Left renal cortex interstitium (tissue), 4 donors: ENCODE results near the gene IZUMO2. TPM values are rescaled to one million over a fixed set of nuclear protein-coding genes. Genes with fewer than 3 reads are reported as not detected.

ENCODE experiments used
- DNase-seq, 4 donors: peaks; one replicate each; pipeline ENCODE4 v3.0.0-alpha.2; 2013; ENCODE audit warnings: low read depth in 4 of 4, low spot score in 2 of 4, missing footprints in 1 of 4
- polyA plus RNA-seq, 4 donors: library from polyadenylated mRNA; unstranded; fragments of 120-200 nt; gene quantifications; one replicate each; pipeline ENCODE4 v1.2.1, GENCODE V29; 2013; ENCODE audit not compliant: insufficient read length in 4 of 4

IZUMO2 gene
- under 1 TPM; 0.16 to 0.57 (median 0.23) TPM for polyA plus RNA-seq

DNA sequence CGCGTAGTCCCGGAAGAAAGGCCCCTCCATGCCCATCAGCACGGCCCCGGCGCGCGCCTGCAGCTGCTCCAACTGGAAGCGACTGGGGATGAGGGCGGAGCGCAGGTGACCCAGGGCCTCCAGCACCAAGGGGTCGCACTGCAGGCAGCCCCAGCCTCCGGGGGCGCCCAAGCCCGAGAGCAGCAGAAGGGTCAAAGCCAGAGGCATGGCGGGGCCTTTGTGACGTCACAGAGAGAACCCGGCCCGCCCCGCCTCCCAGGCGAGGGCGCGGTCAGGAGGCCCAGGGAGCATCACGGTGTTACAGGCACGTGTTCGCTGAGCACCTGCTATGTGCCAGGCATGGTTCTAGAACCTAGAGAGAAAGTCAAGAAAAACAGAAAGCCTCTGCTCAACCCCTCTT lies at the start of gene IZUMO2:
TSS of gene IZUMO2 (minus strand) at position 294 of the 400 bp plus-strand sequence. CDS start at position 207, 87 bp downstream.
- DNase-seq = no peak

DNA sequence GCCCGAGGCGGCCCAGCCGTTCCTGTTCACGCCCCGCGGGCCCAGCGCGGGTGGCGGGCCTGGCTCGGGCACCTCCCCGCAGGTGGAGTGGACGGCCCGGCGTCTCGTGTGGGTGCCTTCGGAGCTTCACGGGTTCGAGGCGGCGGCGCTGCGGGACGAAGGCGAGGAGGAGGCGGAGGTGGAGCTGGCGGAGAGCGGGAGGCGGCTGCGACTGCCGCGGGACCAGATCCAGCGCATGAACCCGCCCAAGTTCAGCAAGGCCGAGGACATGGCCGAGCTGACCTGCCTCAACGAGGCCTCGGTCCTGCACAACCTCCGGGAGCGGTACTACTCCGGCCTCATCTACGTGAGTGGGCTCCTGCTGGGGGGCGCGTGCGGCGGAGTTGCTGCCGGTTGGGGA lies 47.3 kb upstream of the IZUMO2 start:
- DNase-seq = no peak

DNA sequence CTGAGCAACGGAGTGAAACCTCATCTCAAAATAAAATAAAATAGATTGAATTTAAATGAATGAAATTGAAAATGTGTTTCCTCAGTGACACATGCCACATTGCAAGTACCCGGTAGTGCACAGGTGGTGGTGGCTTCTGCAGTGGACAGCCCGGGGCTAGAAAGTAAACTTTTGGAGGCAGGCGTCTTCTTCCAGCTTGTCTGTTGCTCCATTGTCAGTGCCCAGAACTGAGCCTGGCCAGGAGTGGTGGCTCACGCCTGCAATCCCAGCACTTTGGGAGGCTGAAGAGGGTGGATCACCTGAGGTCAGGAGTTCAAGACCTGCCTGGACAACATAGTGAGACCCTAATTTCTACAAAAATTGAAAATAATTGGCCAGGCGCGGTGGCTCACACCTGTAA lies 46.0 kb upstream of the IZUMO2 start:
- DNase-seq = no peak

DNA sequence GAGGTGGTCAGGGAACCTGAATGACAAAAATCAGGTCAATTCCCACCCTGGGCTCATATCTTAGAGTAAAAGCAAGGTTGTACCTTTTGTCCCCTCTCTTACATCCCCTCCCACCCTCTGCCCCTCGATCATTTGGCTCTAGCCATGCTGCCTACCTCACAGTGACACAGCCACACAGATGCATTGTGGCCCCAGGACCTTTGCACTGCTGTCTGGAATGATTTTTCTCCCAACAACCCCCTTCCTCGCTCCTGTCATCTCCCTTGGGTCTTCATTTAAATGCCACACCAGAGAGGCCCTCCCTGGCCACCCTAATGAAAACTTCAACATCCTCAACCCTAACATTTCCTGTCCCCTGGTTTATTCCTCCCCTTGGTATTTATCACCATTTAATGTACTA lies 44.6 kb upstream of the IZUMO2 start:
- DNase-seq = no peak

DNA sequence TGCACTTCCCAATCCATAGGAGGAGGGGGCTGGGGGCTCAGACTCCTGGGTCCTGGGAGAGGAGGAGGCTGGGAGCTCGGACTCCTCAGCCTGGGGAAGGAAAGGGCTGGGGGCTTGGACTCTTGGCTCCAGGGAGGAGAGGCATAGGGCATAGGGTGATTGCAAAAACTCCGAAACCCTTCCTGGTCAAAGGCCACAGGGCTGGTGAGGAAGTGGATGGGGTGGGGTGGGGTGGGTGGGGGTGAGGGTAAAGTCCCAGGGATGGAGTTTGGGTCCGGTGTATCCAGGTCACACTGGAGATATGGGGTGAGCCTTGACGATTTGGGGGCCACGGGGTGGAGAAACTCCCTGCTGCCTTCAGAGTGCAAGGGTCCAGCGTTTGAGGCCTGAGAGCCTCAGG lies 43.1 kb upstream of the IZUMO2 start:
- no peak for DNase-seq

DNA sequence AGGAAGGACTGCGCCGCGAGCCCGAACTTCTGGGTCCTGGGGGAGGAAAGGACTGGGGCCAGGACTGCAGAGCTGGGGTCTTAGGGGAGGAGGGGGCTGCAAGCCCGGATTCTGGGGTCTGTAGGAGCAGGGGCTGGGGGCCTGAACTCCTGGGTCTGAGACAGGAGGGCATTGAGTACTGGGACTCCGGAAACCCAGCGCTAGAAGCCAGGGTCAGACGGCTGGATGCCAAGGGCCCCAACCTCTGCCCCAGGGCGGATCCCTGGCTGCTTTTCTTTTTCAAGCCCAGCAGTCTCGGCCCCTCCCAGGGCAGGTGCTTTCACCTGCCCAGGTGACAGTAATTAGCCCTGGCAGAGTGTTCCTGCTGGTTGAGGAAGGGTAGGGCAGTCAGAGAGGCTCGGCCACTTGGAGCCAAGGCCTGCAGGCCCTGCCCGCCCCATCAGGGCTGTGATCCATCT lies 42.6 kb upstream of the IZUMO2 start:
- no peak for DNase-seq

DNA sequence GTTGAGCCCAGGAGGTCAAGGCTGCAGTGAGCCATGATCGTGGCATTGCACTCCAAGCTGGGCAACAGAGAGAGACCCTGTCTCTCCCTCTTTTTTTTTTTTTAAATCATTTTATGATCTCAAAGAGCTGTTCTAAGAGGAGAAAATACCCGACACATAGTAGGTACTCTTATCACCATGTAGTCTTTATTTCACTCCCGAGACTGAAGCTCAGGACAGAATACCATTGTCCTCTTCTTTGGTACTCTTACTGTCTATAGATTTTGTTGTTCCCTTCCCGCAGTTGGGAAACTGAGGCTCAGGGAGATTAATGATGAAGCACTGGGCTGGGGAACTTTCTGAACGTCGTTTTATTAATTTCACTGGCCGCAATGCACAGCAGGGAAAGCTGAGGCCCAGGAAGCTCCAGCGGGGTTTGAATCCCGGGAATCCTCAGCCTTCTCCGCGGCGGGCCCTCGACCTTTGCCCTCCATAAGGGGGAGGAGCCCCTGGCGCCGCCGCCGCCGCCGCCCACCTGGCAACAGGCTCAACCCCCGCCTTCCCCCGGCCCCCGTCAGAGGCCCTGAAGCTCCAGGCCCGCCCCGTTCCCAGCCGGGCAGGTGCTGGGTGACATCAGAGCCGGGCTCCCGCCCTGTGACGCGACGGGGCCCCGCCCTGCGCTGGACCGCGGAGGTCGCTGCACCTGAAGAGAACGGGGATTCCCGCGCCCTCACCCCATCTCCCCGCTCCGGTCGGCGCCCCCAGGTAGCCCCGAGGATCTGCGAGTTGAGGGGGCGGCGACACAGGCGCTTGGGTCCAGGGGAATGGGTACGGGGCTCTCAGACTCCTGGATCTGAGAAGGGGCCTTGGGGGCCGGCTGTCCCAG lies 42.0 kb upstream of the IZUMO2 start:
- peak in 1 of 4 donors; percentile 43 for DNase-seq

DNA sequence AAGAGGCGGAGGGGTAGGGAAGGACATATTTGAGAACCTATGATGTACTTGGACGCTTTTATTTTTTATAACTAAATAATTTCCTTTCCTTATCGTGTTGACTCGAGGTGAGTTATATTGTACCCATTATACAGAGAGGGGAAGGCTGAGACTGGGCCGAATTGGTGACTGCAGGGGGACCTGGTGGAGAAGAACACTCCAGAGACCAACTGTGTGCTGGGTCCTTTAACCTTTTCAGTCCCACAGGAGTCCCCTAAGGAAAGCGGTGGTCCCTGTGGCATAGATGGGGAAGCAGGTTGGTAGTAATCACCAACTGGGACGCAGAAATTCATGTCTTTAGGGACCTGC lies 41.0 kb upstream of the IZUMO2 start:
- no peak for DNase-seq

DNA sequence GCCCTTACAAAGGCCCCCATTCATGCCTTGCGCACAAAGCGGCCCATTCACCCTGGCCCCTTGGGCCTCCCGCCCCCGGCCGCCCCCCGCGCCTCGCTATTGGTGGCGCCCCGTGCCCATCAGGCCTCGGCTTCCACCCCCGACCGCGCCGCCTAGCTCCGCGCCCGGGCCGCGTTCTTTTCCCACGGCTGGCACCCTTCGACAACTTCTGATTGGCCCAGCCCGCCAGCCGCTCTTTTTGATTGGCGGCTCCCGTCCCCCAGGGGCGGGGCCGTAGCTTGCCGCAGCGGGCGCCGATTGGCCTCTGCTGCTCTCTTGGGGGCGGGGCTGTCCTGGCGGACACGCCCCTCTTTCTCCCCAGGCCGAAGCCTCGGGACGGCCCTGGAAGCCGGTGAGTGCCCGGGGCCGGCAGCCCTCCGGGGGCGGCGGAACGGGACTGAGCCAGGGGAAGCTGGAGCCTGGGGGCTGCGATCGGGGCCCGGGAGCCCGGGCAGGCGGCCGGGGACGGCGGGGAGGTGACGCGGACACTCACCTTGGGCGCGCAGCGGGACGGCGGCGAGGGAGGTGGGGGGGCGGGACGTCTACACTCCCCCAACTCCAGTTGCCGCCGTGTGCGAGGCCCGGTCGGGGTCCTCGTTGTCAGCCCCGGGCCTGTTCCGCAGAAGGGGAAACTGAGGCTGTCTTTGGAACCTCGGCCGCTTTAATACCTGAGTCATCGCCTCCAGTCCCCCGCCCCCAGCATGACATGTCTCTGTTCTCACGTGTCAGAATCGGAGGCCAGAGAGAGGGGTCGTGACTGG lies 40.4 kb upstream of the IZUMO2 start, which contains the start of gene MYH14:
TSS of gene MYH14 (plus strand) at position 342 of the 800 bp plus-strand sequence. CDS start 6,744 bp downstream, outside the sequence.
- peak in 2 of 4 donors; percentile 72 to 80 for DNase-seq

DNA sequence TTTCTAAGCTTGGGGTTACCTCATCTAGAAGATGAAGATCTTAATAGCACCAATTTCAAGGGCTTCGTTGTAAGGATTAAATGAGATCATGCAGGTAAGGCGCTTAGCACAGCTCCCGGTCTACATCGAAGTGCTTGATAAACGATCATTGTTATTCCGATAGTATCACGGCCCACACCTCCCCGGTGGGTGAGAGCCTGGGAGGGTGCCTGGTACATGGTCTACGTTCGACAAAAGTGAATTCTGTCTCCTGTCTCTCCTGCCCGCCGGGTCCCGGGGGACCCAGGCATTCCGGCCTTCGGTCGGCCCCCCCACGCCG lies 39.8 kb upstream of the IZUMO2 start:
- no peak for DNase-seq

DNA sequence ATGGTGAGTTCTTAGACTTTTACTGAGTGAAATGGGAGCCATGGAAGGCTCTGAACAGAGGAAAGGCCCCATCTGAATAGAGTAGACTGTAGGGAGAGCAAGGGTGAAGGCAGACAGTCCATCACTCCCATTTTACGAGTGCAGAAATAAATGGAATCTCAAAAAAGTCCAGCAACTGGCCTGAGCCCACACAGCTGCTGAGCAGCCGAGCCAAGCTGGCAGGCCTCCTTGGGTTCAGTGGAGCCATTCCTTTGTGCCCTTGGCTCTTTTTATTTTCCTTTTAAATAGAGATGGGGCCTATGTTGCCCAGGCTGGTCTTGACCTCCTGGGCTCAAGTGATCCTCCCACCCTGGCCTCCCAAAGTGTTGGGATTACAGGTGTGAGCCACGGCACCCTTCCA lies 39.3 kb upstream of the IZUMO2 start:
- DNase-seq = no peak

DNA sequence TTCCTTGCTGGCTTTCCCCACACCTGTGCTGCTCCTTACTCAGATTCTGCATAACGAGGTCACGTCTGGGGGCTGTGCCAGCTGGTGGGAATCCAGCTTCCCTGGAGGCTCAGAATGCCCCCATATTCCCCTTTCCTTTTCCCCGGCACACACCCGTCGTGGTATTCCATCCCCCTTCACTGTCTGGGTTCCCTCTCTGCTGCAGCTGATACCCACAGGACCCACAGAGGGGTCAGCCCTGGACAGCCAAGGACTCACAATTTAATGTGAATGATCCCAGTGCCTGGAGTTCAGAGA lies 36.1 kb upstream of the IZUMO2 start:
- no peak for DNase-seq

DNA sequence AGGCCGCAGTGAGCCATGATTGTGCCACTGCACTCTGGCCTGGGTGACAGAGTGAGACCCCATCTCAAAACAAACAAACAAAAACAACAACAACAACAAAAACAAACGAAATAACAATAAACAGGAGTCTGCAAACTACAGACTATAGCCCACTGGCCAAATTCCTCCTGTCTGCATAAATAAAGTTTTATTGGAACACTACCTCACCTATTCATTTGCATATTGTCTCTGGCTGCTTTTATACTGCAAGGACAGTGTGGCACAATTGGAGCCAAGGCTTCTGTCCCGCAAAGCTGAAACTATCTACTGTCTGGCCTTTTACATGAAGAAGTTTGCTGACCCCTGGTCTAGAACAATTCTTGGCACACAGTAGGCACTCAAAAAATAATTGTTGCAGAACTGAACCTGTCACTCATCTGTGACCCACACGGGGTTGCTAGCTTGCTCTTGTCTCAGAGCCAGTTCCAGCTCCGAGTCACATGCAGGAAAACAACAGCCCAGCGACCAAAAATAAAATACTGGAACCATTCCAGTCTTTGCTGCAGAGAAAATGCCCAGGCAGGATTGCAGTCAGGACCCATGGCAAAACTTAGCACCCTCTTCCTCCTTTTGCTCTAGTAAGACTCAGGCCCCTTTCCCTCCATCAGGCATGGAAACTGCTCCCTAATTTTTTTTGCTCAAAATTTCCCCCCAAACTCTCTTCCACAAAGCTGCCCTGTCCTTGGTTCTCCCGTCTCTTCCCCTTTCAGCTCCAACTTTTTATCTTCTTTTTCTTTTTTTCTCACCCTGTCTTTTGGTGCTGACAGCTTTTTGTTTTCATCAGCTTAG lies 35.6 kb upstream of the IZUMO2 start:
- DNase-seq = no peak

DNA sequence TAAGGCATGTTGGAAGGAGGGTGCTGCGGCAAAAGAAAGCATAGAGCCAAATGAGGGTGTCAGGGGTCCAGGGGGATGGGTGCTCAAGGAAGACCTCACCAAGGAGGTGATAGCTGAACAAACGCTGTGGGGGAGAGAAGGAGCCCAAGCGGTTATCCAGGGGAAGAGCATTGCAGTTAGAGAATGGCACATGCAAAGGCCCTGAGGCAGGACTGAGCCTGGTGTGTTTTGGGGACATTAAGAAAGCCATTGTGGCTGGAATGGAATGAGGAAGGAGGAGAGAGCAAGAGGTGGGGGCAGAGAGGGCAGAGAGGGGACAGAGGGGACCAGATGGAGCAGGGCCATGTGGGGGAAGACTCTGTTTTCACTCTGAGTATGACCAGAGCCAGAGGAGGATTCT lies 34.3 kb upstream of the IZUMO2 start:
- DNase-seq = no peak

DNA sequence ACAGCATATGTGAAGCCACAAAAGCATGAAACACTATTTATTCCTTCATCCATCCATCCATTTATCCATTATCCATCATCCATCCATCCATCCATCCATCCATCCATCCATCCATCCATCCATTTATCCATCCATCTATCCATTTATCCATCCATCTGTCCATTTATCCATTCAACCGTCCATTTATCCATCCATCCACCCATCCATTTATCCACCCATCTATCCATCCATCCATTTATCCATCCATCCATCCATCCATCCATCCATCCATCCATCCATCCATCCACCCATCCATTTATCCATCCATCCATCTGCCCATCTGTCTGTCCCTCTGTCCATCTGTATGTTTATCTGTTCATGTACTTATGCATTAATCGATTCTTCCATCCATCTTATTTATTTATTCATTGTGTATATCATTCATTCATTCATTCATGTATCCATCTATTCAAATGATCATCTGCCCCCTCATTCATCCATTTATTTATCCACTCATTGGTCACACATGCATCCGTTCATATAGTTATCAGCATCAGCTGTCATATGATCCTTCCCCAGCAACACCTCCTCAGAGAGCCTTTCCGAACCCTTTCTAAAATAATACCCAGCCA lies 33.3 kb upstream of the IZUMO2 start:
- no peak for DNase-seq

DNA sequence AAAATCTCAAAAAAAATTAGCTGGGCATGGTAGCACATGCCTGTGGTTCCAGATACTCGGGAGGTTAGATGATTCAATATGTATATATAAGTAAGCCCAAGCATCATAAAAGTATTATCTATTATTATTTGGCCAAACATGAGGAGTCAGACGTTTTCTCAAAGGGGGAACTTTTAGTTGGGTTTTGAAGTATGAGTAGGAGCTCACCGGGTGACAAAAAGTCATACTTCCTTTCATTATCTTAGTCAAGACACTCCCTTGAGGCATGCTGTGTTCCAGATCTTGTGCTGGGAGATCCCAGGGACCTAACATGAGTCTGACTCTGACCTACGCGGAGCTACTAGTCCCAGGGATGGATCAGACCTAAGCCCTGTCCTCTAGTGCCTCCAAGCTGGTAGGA lies 32.1 kb upstream of the IZUMO2 start:
- no peak for DNase-seq

DNA sequence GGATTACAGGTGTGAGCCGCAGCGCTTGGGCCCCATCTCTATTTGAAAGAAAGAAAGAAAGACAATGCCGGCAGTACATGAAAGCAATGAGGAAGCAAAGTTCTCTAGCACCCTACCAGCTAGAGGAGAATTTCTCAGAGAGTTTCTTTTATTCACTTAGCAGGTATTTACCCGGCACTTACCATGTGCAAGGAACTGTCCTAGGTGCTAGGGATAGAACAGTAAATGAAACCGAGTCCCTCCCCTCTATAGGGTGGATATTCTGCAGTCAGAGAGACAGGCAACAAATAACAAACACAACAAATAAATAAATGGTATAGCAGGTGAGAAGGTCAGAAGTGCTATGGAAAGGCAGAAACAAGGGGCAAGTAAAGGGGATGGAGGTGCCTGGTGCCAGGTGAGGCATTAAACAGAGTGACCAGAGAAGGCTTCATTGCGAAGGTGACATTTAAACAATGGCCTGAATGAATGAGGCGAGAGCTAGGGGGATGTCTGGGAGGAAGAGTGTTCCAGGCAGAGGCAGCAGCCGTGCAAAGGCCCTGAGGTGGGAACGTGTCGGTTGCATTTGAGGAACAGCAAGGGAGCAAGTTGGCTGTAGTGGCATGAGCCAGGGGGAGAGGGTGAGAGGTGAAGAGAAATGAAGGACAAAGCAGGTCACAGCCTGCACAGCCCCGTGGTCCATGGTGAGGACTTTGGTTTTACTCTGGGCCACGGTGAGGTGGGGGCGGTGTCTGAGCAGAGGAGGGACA lies 29.6 kb upstream of the IZUMO2 start:
- no peak for DNase-seq

DNA sequence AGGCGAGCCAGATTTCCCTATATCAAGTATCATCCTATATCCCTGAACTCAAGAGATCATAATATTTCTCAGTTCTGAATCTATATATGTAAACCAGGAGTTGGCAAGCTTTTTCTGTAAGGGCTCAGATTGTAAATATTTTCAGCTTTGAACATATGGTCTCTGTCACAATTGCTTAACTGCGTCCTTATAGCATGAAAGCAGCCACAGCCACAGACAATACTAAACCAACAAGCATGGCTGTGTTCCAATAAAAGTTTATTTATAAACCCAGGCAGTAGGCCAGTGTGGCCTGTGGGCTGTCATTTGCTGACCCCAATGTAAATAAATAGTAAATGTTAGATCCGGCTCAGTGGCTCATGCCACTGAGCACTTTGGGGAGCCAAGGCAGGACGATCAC lies 28.1 kb upstream of the IZUMO2 start:
- no peak for DNase-seq

DNA sequence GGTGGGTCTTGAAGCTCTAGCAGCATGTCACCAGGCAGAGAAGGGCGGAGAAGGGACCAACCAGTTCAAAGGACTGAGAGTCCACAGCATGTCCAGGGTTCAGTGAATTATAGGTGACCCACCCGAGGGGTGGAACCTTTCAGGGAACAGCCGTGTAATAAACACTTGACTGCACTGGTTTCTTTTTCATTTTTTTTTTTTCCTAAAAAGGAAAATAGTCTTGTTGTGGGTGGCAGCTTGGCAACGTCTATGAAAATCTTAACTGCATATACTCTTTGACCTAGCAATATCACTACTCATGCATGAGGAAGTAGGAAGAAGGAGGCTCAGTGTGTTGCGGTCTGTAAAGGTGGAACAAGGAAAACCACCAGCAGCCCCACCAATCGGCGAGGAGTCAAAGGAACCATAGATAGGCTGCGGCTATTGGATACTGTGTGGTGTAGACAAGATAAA lies 27.4 kb upstream of the IZUMO2 start:
- DNase-seq = no peak

DNA sequence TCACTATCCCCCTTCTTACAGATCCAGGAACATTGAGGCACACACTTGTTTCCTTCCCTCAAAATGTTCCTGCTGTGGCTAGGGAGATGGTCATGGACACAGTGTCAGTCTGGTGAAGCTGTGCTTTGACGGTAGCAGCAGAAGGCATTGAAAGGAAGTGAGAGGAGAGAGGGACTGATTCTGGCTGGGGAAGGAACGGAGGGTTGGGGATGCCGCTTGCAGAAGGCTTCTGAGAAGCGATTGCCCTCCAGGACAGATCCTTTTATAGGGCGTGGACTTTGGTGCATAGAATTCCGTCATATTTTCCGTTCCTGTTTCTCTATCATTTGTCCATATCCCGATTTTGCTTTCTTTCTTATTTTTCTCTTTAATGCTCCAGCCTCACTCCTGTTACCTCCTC lies 26.2 kb upstream of the IZUMO2 start:
- no peak for DNase-seq
